HEK293 (cell line): ENCODE data around the gene AGK.

Experiments
- BCL11A ChIP-seq: fragments of 450-650 bp; formaldehyde crosslinking; IDR thresholded peaks from 2 replicates; pipeline ENCODE4 v1.5.1; 2016; ENCODE audit warnings: low read depth, missing biosample characterization, missing genetic modification characterization
- KLF10 ChIP-seq: fragments of 450-650 bp; IDR thresholded peaks from 2 replicates; pipeline ENCODE4 v1.5.1; 2018; ENCODE audit warnings: missing biosample characterization, mild to moderate bottlenecking, missing genetic modification characterization
- REST ChIP-seq: fragments of 450-650 bp; formaldehyde crosslinking; IDR thresholded peaks from 2 replicates; pipeline ENCODE4 v1.5.1; 2016; ENCODE audit warnings: missing biosample characterization, missing genetic modification characterization
- ZBTB49 ChIP-seq: fragments of 450-650 bp; formaldehyde crosslinking; IDR thresholded peaks from 2 replicates; pipeline ENCODE4 v1.5.1; 2016; ENCODE audit warnings: missing biosample characterization, missing genetic modification characterization, low read depth
- ZNF350 ChIP-seq: fragments of 450-650 bp; formaldehyde crosslinking; IDR thresholded peaks from 2 replicates; pipeline ENCODE4 v1.5.0; 2017; ENCODE audit warnings: missing biosample characterization, mild to moderate bottlenecking, missing genetic modification characterization
- TF ChIP-seq, protein P1 (sequence below): fragments of 450-650 bp; formaldehyde crosslinking; IDR thresholded peaks from 2 replicates; pipeline ENCODE4 v1.5.1; 2016; ENCODE audit warnings: missing biosample characterization, missing genetic modification characterization

GRCh38 chr7:141691961-141692360 is 140.8 kb downstream of the AGK start:
- TF ChIP-seq ZBTB49 (tag by site-specific recombination): no peak
- TF ChIP-seq KLF10 (tag by site-specific recombination): no peak
- no peak for TF ChIP-seq BCL11A
- TF ChIP-seq, protein P1, sequence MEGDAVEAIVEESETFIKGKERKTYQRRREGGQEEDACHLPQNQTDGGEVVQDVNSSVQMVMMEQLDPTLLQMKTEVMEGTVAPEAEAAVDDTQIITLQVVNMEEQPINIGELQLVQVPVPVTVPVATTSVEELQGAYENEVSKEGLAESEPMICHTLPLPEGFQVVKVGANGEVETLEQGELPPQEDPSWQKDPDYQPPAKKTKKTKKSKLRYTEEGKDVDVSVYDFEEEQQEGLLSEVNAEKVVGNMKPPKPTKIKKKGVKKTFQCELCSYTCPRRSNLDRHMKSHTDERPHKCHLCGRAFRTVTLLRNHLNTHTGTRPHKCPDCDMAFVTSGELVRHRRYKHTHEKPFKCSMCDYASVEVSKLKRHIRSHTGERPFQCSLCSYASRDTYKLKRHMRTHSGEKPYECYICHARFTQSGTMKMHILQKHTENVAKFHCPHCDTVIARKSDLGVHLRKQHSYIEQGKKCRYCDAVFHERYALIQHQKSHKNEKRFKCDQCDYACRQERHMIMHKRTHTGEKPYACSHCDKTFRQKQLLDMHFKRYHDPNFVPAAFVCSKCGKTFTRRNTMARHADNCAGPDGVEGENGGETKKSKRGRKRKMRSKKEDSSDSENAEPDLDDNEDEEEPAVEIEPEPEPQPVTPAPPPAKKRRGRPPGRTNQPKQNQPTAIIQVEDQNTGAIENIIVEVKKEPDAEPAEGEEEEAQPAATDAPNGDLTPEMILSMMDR (tag by site-specific recombination): no peak
- no peak for TF ChIP-seq ZNF350 (tag by site-specific recombination)
- TF ChIP-seq REST (tag by site-specific recombination): no peak
